T-helper 17 cell (primary cell): ENCODE data around the gene PIGU. TPM values are rescaled to one million over a fixed set of nuclear protein-coding genes. Genes with fewer than 3 reads are reported as not detected.

Experiments used
- ATAC-seq: fragments of 150-1000 bp; cut with Tn5 transposase; 2 replicates; pipeline ENCODE4 v1.10.0; 2021; ENCODE audit warnings: mild to moderate bottlenecking, moderate library complexity
- DNase-seq, 3 donors: peaks; one replicate each; pipeline versions ENCODE4 v3.0.0 to v3.0.0-alpha.2; 2020 to 2021
- H3K9me3 ChIP-seq: one replicate; pipeline ENCODE4 v1.7.0; 2013; ENCODE audit warnings: low read length, mild to moderate bottlenecking; ENCODE audit not compliant: control insufficient read depth, poor library complexity, severe bottlenecking
- H3K27ac Mint-ChIP-seq: one replicate; pipeline ENCODE4 v1.8.0; 2022; ENCODE audit warnings: mild to moderate bottlenecking, moderate library complexity, mixed read lengths
- H3K27me3 Mint-ChIP-seq: one replicate; pipeline ENCODE4 v1.8.0; 2022; ENCODE audit warnings: mixed read lengths
- H3K36me3 Mint-ChIP-seq: one replicate; pipeline ENCODE4 v1.8.0; 2022; ENCODE audit warnings: low read depth, mixed read lengths
- H3K4me1 Mint-ChIP-seq: one replicate; pipeline ENCODE4 v1.8.0; 2022; ENCODE audit warnings: mild to moderate bottlenecking, mixed read lengths
- H3K4me3 Mint-ChIP-seq: one replicate; pipeline ENCODE4 v1.8.0; 2022; ENCODE audit warnings: mild to moderate bottlenecking, moderate library complexity, mixed read lengths
- total RNA-seq, 4 donors: library from RNA in 2 of 4; stranded (reverse) in 2 of 4; gene quantifications; one replicate each; pipeline ENCODE4 v1.2.3 and lab custom pipeline; 2022 to 2026

Gene PIGU
- total RNA-seq, 2 donors from 2014 or later, result 8.4 to 10.2 TPM

- Mint-ChIP-seq H3K4me3 (no peak overlapping the region), H3K27me3 (no peaks in the 10 kb centered on the region), H3K4me1 (peaks cover 16% of the 10 kb centered on the region), H3K36me3 (no peaks in the 10 kb centered on the region), H3K27ac (peak overlapping the region; percentile 84)
- no peak for DNase-seq
- H3K9me3 ChIP-seq, result no peaks in the 10 kb centered on the region
- ATAC-seq, result peak; percentile 49
These were observed 95.3 kb downstream of the PIGU start for GRCh38 chr20:34581341-34582184.

GRCh38 chr20:34579979-34580940, 96.6 kb downstream of the PIGU start:
- DNase-seq (no peak), ATAC-seq (peak; percentile 81)
- Mint-ChIP-seq H3K4me3 (peak overlapping the region; percentile 43), H3K36me3 (no peaks in the 10 kb centered on the region), H3K27ac (peak overlapping the region; percentile 88), H3K4me1 (peaks cover 16% of the 10 kb centered on the region), H3K27me3 (no peaks in the 10 kb centered on the region)
- no peaks in the 10 kb centered on the region for H3K9me3 ChIP-seq

- peak overlapping the region; percentile 88 for H3K27ac Mint-ChIP-seq
- H3K4me3 Mint-ChIP-seq, result no peak overlapping the region
- no peaks in the 10 kb centered on the region for H3K27me3 Mint-ChIP-seq
- no peak for DNase-seq
- no peaks in the 10 kb centered on the region for H3K9me3 ChIP-seq
- peaks cover 4% of the 10 kb centered on the region for H3K36me3 Mint-ChIP-seq
- ATAC-seq, result no peak
- peaks cover 20% of the 10 kb centered on the region for H3K4me1 Mint-ChIP-seq
These were observed 97.5 kb downstream of the PIGU start for GRCh38 chr20:34579191-34579978.

DNA sequence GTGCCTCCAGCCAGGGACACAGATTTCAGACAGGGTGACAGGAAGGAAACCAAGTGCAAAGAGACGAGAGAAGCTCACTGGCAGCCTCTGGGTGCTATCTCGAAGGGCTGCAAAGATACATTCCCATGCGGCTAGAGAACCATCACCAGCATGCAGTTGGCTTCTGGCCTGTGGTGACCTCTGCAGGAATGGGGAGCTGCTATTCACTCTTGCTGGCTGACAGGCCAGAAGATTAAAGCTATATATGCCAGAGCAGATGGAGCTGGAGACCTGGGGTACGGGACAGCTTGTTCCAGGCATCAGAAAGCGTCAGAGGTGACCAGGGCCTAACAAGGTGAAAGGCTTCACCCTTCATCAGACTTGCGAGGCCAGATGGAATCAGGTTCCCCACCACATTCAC, 98.4 kb downstream of the PIGU start:
- Mint-ChIP-seq H3K27ac (peak overlapping the region; percentile 45), H3K4me3 (no peak overlapping the region), H3K27me3 (no peaks in the 10 kb centered on the region), H3K36me3 (peaks cover 4% of the 10 kb centered on the region), H3K4me1 (peaks cover 20% of the 10 kb centered on the region)
- H3K9me3 ChIP-seq, result no peaks in the 10 kb centered on the region
- no peak for ATAC-seq
- DNase-seq, result no peak

- Mint-ChIP-seq H3K4me3 (no peak overlapping the region), H3K4me1 (peaks cover 20% of the 10 kb centered on the region), H3K36me3 (peaks cover 4% of the 10 kb centered on the region), H3K27ac (peak overlapping the region; percentile 45), H3K27me3 (no peaks in the 10 kb centered on the region)
- ATAC-seq, result no peak
- DNase-seq, result no peak
- no peaks in the 10 kb centered on the region for H3K9me3 ChIP-seq
These were observed 98.9 kb downstream of the PIGU start for GRCh38 chr20:34578025-34578424.

GRCh38 chr20:34577061-34577460, 99.8 kb downstream of the PIGU start:
- ATAC-seq (no peak), DNase-seq (no peak)
- H3K4me3 Mint-ChIP-seq, result no peak overlapping the region
- H3K9me3 ChIP-seq, result no peaks in the 10 kb centered on the region
- no peak overlapping the region for H3K27ac Mint-ChIP-seq
- peaks cover 4% of the 10 kb centered on the region for H3K36me3 Mint-ChIP-seq
- no peaks in the 10 kb centered on the region for H3K27me3 Mint-ChIP-seq
- peaks cover 18% of the 10 kb centered on the region for H3K4me1 Mint-ChIP-seq

DNA sequence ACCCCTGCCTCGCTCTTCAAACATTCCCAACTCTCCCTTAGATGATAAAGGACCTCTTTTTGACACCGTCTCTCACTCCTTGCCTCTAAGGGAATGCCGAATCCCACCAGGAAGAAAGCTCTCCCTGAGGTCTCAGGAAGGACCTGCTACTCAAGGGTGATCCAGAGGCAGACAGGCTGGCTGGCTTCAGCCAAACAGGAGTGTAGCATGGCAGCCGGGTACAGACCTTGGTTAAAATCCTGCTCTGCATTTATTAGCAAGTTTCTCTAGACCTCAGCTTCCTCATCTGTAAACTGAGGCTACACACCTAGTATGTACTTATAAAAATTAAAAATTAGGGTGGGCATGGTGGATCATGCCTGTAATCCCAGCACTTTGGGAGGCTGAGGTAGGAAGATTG, 101.1 kb downstream of the PIGU start:
- DNase-seq, result no peak
- H3K27ac Mint-ChIP-seq, result no peak overlapping the region
- H3K4me3 Mint-ChIP-seq, result no peak overlapping the region
- H3K4me1 Mint-ChIP-seq, result peaks cover 20% of the 10 kb centered on the region
- H3K36me3 Mint-ChIP-seq, result peaks cover 4% of the 10 kb centered on the region
- no peak for ATAC-seq
- no peaks in the 10 kb centered on the region for H3K9me3 ChIP-seq
- no peaks in the 10 kb centered on the region for H3K27me3 Mint-ChIP-seq

DNA sequence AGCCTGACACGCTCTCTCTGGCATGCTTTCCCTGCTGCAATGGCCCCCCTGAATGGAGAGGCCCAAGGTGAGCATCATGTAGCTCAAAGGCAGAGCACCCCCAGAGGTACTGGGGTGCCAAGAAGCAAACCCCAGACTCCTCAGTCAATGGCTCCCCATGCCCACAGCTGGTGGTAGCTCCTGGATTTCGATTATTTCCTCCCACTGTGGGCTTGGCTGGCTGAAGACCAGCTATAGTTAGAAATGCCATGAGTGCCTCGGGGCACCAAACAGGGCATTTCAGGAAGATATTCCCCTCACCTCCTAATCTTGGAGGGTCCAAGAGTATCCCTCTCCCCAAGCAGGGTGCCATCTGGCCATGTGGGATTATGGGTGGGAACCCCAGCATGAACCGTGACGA, 101.6 kb downstream of the PIGU start:
- Mint-ChIP-seq H3K36me3 (peaks cover 4% of the 10 kb centered on the region), H3K27me3 (no peaks in the 10 kb centered on the region), H3K27ac (no peak overlapping the region), H3K4me1 (peaks cover 16% of the 10 kb centered on the region), H3K4me3 (no peak overlapping the region)
- no peaks in the 10 kb centered on the region for H3K9me3 ChIP-seq
- DNase-seq (no peak), ATAC-seq (no peak)

DNA sequence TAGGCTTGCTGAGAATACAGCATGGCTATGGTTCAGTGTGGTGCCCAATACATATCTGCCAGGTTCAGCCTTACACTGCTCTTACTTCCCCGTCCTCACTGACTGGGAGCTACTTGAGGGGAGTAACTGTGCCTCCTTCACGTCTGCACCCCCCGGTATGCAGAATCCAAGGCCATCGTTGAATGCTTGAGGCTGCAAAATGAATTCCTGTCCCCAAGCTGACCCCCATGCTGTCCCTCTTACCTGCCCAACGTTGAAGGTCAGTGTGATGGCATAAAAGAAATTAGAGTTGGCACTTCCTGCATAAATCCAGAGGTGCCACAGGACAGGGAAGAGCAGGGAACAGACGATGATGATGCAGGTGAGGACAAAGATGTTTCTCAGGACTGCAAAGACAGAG, 102.0 kb downstream of the PIGU start:
- Mint-ChIP-seq H3K36me3 (peaks cover 4% of the 10 kb centered on the region), H3K4me1 (peaks cover 14% of the 10 kb centered on the region), H3K27ac (no peak overlapping the region), H3K27me3 (no peaks in the 10 kb centered on the region), H3K4me3 (no peak overlapping the region)
- ATAC-seq (no peak), DNase-seq (no peak)
- no peaks in the 10 kb centered on the region for H3K9me3 ChIP-seq

DNA sequence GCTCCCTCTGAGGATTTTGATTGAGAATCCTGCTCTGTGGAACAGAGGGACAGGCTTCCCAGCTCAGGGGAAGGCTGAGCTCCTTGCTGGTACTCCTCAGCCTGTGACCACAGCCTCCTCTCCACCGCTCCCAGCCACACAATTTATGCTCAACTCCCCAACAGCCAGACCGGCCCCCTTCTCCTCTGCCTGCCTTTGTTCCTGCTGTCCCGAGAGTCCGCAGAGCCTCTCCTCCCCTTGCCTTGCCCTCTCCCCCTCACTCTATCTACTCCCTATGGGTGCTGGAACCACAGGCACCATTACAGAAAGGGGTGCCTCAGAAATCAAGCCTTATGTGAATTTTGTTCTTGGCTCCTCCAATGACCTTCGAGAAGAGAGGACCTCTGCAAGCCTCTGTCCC, 102.5 kb downstream of the PIGU start:
- H3K27ac Mint-ChIP-seq, result no peak overlapping the region

GRCh38 chr20:34573541-34574300, 103.2 kb downstream of the PIGU start:
- H3K27ac Mint-ChIP-seq, result peak overlapping the region; percentile 41
- peaks cover 9% of the 10 kb centered on the region for H3K4me1 Mint-ChIP-seq
- H3K36me3 Mint-ChIP-seq, result peaks cover 4% of the 10 kb centered on the region
- no peaks in the 10 kb centered on the region for H3K9me3 ChIP-seq
- DNase-seq (no peak), ATAC-seq (no peak)
- no peaks in the 10 kb centered on the region for H3K27me3 Mint-ChIP-seq
- H3K4me3 Mint-ChIP-seq, result no peak overlapping the region

More for the DNA sequence above, 102.5 kb downstream of the PIGU start:
- Mint-ChIP-seq H3K4me3 (no peak overlapping the region), H3K27me3 (no peaks in the 10 kb centered on the region), H3K4me1 (peaks cover 10% of the 10 kb centered on the region), H3K36me3 (peaks cover 4% of the 10 kb centered on the region)
- ATAC-seq (no peak), DNase-seq (no peak)
- H3K9me3 ChIP-seq, result no peaks in the 10 kb centered on the region

- no peak for ATAC-seq
- Mint-ChIP-seq H3K36me3 (peaks cover 4% of the 10 kb centered on the region), H3K27ac (peak overlapping the region; percentile 78), H3K27me3 (no peaks in the 10 kb centered on the region), H3K4me3 (no peak overlapping the region), H3K4me1 (peaks cover 9% of the 10 kb centered on the region)
- H3K9me3 ChIP-seq, result no peaks in the 10 kb centered on the region
- DNase-seq, result no peak
These were observed 105.1 kb downstream of the PIGU start for GRCh38 chr20:34571753-34572152.
